ENCODE results near the gene CFB. TPM values are rescaled to one million over a fixed set of nuclear protein-coding genes. Genes with fewer than 3 reads are reported as not detected.
"Not testable (repeated sequence)": the region's sequence is repeated elsewhere in the genome, so short reads cannot be mapped to it uniquely, and the experiment has no call there.

The CFB gene
- total RNA-seq, 4 donors from 2014 or later: 15.7 to 66.5 (median 26.2) TPM

- Histone ChIP-seq H3K36me3 (peaks cover 0 to 7% (median 0%) of the 10 kb centered on the region in 3 donors), H3K4me1 (peaks cover 0 to 53% (median 19%) of the 10 kb centered on the region in 4 donors), H3K27ac (peak overlapping the region; percentile 70 to 91 (median 87)), H3K27me3 (no peaks in the 10 kb centered on the region), H3K9me3 (no peaks in the 10 kb centered on the region), H3K4me3 (peak overlapping the region; percentile 45 to 81 (median 55))
- 2 to 3% methylated on average over 25 to 35 of the region's 45 CpGs for WGBS, 2 donors
- DNase-seq (ENCODE audit: low spot score in 2 of 2): peak in 1 of 2 donors; percentile 30
- TF ChIP-seq EP300 (IDR thresholded peaks at IDR 0.05): peak in 1 of 2 donors; percentile 27
- TF ChIP-seq, protein P1, sequence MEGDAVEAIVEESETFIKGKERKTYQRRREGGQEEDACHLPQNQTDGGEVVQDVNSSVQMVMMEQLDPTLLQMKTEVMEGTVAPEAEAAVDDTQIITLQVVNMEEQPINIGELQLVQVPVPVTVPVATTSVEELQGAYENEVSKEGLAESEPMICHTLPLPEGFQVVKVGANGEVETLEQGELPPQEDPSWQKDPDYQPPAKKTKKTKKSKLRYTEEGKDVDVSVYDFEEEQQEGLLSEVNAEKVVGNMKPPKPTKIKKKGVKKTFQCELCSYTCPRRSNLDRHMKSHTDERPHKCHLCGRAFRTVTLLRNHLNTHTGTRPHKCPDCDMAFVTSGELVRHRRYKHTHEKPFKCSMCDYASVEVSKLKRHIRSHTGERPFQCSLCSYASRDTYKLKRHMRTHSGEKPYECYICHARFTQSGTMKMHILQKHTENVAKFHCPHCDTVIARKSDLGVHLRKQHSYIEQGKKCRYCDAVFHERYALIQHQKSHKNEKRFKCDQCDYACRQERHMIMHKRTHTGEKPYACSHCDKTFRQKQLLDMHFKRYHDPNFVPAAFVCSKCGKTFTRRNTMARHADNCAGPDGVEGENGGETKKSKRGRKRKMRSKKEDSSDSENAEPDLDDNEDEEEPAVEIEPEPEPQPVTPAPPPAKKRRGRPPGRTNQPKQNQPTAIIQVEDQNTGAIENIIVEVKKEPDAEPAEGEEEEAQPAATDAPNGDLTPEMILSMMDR (IDR thresholded peaks at IDR 0.05): no peak
Observed at GRCh38 chr6:31901415-31901952, 44.4 kb upstream of the CFB start.

DNA sequence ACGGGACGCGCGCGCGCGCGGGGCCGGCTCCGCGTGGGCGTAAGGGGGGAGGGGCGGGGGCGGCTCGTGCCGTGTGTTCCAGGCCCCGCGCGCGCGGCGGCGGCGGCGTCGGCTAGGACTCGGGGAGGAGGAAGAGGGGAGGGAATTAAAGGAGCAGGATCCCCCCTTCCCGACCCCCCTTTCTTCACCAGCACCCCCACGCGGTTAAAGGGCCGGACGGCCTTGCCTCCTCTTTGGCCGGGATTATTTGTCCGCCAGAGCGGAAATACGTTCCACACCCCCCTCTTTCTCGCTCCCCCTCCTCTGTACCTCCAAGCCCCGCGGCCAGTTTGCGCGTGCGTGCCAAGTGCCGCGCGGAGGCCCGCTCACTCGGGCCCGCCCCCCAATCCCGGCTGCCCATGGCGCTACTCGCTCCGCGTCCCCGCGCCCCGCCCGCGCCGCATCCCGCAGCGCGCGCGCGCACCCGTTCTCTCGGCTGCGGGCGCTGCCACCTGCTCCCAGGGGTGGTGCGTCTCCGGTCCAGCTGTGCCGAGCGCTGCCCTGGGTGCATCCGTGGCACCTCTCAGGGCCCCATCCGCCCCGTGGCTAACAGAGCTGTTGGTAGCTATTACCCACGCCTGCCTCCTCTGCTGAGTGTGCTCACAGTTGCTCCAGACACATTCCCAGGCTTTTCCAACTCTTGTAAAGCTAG, 43.8 kb upstream of the CFB start, which contains the start of gene ZBTB12:
Gene ZBTB12 (minus strand): TSS at position 134 of the 691 bp plus-strand sequence. CDS start 781 bp downstream, outside the sequence.
- peaks cover 0 to 7% (median 0%) of the 10 kb centered on the region in 3 donors for H3K36me3 ChIP-seq
- H3K9me3 ChIP-seq: no peaks in the 10 kb centered on the region
- peaks cover 0 to 47% (median 18%) of the 10 kb centered on the region in 4 donors for H3K4me1 ChIP-seq
- H3K4me3 ChIP-seq: peak within 1 kb of the TSS; percentile 51 to 81 (median 66)
- 0% methylated on average over 21 to 30 of the region's 77 CpGs for WGBS, 2 donors
- H3K27ac ChIP-seq: peak within 1 kb of the TSS; percentile 70 to 91 (median 87)
- TF ChIP-seq EP300 (IDR thresholded peaks at IDR 0.05) (peak in 1 of 2 donors; percentile 60), POLR2A (IDR thresholded peaks at IDR 0.05) (peak in 1 of 2 donors; percentile 50)
- TF ChIP-seq, protein P1 (IDR thresholded peaks at IDR 0.05): peak in 2 of 5 experiments; percentile 15 to 59
- DNase-seq (ENCODE audit: low spot score in 2 of 2): peak; percentile 80 to 81
- no peaks in the 10 kb centered on the region for H3K27me3 ChIP-seq

DNA sequence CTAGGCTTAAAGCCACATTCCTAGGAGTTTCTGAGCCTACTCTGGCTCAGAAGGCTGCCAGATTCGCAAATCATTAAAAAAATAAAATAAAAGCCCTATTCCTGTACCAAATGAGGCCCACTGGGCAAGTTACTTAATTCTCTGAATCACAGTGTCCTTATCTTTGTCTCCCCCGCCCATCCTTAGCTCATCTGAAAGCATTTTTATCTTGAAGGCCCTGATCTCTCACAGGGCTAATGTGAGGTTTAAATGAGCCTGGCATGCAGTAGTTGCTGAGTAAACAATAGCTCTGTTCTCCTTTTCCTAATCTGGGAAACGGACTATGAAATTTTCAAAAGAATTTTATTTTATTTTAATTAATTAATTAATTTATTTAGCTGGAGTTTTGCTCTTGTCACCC, 41.9 kb upstream of the CFB start:
- Histone ChIP-seq H3K9me3 (no peaks in the 10 kb centered on the region), H3K4me3 (no peak overlapping the region), H3K27me3 (no peaks in the 10 kb centered on the region), H3K27ac (peak overlapping the region in 2 of 4 donors; percentile 90 to 91), H3K4me1 (peaks cover 0 to 39% (median 13%) of the 10 kb centered on the region in 4 donors), H3K36me3 (peaks cover 0 to 7% (median 0%) of the 10 kb centered on the region in 3 donors)
- no peak for TF ChIP-seq EP300 (IDR thresholded peaks at IDR 0.05)
- no peak for TF ChIP-seq POLR2A (IDR thresholded peaks at IDR 0.05)
- TF ChIP-seq, protein P1 (IDR thresholded peaks at IDR 0.05): no peak
- WGBS, 2 donors: 81 to 86% methylated on average over 3 of the region's 3 CpGs
- no peak for DNase-seq (ENCODE audit: low spot score in 2 of 2)

DNA sequence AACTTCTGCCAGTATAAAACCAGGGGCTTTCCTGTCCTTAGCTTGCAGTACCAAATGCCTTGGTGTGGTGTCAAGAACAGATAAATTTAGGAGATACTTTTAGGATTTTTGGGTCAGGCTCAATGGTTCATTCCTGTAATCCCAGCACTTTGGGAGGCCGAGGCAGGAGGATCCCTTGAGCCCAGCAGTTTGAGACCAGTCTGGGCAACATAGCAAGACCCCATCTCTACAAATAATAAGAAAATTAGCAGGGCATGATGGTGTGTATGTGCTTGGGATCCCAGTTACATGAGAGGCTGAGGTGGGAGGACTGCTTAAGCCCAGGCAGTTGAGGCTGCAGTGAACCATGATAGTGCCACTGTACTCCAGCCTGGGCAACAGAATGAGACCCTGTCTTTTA, 40.9 kb upstream of the CFB start:
- 89 to 95% methylated on average over 1 of the region's 1 CpG for WGBS, 2 donors
- TF ChIP-seq POLR2A (IDR thresholded peaks at IDR 0.05): no peak
- TF ChIP-seq, protein P1 (IDR thresholded peaks at IDR 0.05): no peak
- no peak for TF ChIP-seq EP300 (IDR thresholded peaks at IDR 0.05)
- H3K4me1 ChIP-seq: peaks cover 0 to 28% (median 12%) of the 10 kb centered on the region in 4 donors

DNA sequence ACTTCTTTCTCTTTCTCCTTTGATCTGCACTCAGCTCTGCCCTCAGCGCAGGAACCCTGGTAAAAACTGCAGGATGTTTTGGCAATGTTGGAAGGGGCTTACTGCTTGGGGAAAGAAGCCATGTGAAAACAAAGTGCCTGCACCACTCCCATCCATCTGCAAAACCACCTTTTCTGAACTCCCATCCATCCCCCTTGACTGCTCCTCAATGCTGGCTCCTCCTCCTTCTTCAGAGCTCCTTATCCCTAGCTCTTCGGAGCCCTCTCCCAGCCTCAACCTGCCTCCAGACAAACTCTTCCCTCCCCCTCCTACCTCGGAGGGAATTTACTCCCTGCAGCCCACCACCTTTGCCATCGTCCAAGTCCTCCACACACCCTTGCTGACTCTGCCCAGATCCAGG, 39.8 kb upstream of the CFB start:
- no peak overlapping the region for H3K4me3 ChIP-seq
- TF ChIP-seq EP300 (IDR thresholded peaks at IDR 0.05): no peak
- TF ChIP-seq POLR2A (IDR thresholded peaks at IDR 0.05): no peak
- peaks cover 0 to 21% (median 10%) of the 10 kb centered on the region in 4 donors for H3K4me1 ChIP-seq
- 25 to 28% methylated on average over 4 of the region's 4 CpGs for WGBS, 2 donors
- no peaks in the 10 kb centered on the region for H3K36me3 ChIP-seq
- DNase-seq (ENCODE audit: low spot score in 2 of 2): no peak
- H3K9me3 ChIP-seq: no peaks in the 10 kb centered on the region
- H3K27me3 ChIP-seq: no peaks in the 10 kb centered on the region
- no peak overlapping the region for H3K27ac ChIP-seq

More for the DNA sequence above, 40.9 kb upstream of the CFB start:
- no peaks in the 10 kb centered on the region for H3K27me3 ChIP-seq
- no peak overlapping the region for H3K4me3 ChIP-seq
- H3K27ac ChIP-seq: no peak overlapping the region
- H3K36me3 ChIP-seq: peaks cover 0 to 4% (median 0%) of the 10 kb centered on the region in 3 donors
- no peaks in the 10 kb centered on the region for H3K9me3 ChIP-seq
- no peak for DNase-seq (ENCODE audit: low spot score in 2 of 2)

DNA sequence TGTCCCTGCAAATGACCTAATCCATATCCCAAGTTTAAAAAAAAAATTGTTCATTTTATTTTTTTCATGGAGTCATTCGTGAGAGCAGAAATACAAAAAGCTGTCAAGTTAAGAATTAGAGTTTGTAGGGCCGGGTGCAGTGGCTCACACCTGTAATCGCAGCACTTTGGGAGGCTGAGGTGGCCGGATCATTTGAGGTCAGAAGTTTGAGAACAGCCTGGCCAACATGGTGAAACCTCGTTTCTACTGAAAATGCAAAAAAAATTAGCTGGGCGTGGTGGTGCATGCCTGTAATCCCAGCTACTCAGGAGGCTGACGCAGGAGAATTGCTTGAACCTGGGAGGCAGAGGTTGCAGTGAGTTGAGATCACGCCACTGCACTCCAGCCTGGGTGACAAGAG, 39.2 kb upstream of the CFB start:
- WGBS, 2 donors: 77 to 82% methylated on average over 8 of the region's 8 CpGs
- not testable (repeated sequence) for H3K9me3 ChIP-seq; H3K36me3 ChIP-seq; H3K4me3 ChIP-seq; H3K27ac ChIP-seq; DNase-seq (ENCODE audit: low spot score in 2 of 2); H3K27me3 ChIP-seq
- peaks cover 0 to 19% (median 8%) of the 10 kb centered on the region in 4 donors for H3K4me1 ChIP-seq
